GM12872 (cell line): ENCODE measurements around the gene UBA1.

Source experiments
- CTCF ChIP-seq: IDR thresholded peaks from 3 replicates; pipeline ENCODE4 v1.5.1; 2011; ENCODE audit warnings: low read depth, mild to moderate bottlenecking, low read length, moderate library complexity; ENCODE audit not compliant: insufficient read depth

The UBA1 gene

GRCh38 chrX:47224896-47225290, 31.3 kb downstream of the UBA1 start:
- TF ChIP-seq CTCF = no peak

GRCh38 chrX:47226071-47226470, 32.4 kb downstream of the UBA1 start:
- TF ChIP-seq CTCF = no peak

- TF ChIP-seq CTCF = no peak
These were observed 33.1 kb downstream of the UBA1 start for GRCh38 chrX:47226531-47227333.

- TF ChIP-seq CTCF = no peak
These were observed 33.6 kb downstream of the UBA1 start for GRCh38 chrX:47227334-47227583.

- TF ChIP-seq CTCF = no peak
These were observed 35.1 kb downstream of the UBA1 start for GRCh38 chrX:47228550-47229270.

- TF ChIP-seq CTCF = no peak
These were observed 35.8 kb downstream of the UBA1 start for GRCh38 chrX:47229427-47229826.

GRCh38 chrX:47230136-47230868, 36.7 kb downstream of the UBA1 start:
- no peak for TF ChIP-seq CTCF
